ENCODE results near the gene TRAM2. TPM values are rescaled to one million over a fixed set of nuclear protein-coding genes. Genes with fewer than 3 reads are reported as not detected.

Gene TRAM2
- total and polyA plus RNA-seq, 2 of the 13 experiments (the other 11 are each of a cell fraction or from before 2014, with no cell fraction given) = 49.1 to 72.5 TPM

- TF ChIP-seq ATF3 (CRISPR knock-in tag; IDR thresholded peaks at IDR 0.05) = 0 out of 2 replicates have a peak, but pooled peaks have one; percentile 67
- peak; percentile 93 for TF ChIP-seq NFE2L2 (IDR thresholded peaks at IDR 0.05; ENCODE audit: low read length)
- no peak for TF ChIP-seq GZF1 (CRISPR knock-in tag; IDR thresholded peaks at IDR 0.05)
- no peak for TF ChIP-seq TMF1 (CRISPR knock-in tag; IDR thresholded peaks at IDR 0.05; ENCODE audit: low read depth)
- no peak for TF ChIP-seq ZNF781 (CRISPR knock-in tag; IDR thresholded peaks at IDR 0.05; ENCODE audit: borderline replicate concordance, not compliant biosample characterization)
- no peak for TF ChIP-seq CERS6 (CRISPR knock-in tag; IDR thresholded peaks at IDR 0.05)
- no peak for TF ChIP-seq ZBTB25 (CRISPR knock-in tag; IDR thresholded peaks at IDR 0.05)
- TF ChIP-seq MAFK (conservative IDR thresholded peaks at IDR 0.05 in 1 of 2, IDR thresholded peaks at IDR 0.05 in 1 of 2; ENCODE audit: low read length in 2 of 2) = peak; percentile 85 to 91
- no peak for TF ChIP-seq ZNF776 (CRISPR knock-in tag; IDR thresholded peaks at IDR 0.05)
- TF ChIP-seq ZNF839 (CRISPR knock-in tag; IDR thresholded peaks at IDR 0.05; ENCODE audit: borderline replicate concordance) = no peak
- TF ChIP-seq SETDB1 (CRISPR knock-in tag; IDR thresholded peaks at IDR 0.05; ENCODE audit: borderline replicate concordance) = no peak
- peak; percentile 78 for TF ChIP-seq CEBPG (CRISPR knock-in tag; IDR thresholded peaks at IDR 0.05)
- TF ChIP-seq ZNF558 (CRISPR knock-in tag; IDR thresholded peaks at IDR 0.05; ENCODE audit: borderline replicate concordance) = no peak
- no peak for TF ChIP-seq KDM1A (CRISPR knock-in tag; IDR thresholded peaks at IDR 0.05)
- no peak for TF ChIP-seq ETV6 (CRISPR knock-in tag; conservative IDR thresholded peaks at IDR 0.05)
- peak; percentile 84 for TF ChIP-seq CEBPB (IDR thresholded peaks at IDR 0.05; ENCODE audit: borderline replicate concordance, low read depth, low read length)
- no peak for TF ChIP-seq ZNF326 (CRISPR knock-in tag; IDR thresholded peaks at IDR 0.05; ENCODE audit: borderline replicate concordance)
- no peak for TF ChIP-seq ZNF546 (CRISPR knock-in tag; conservative IDR thresholded peaks at IDR 0.05)
- no peak for TF ChIP-seq TFE3 (CRISPR knock-in tag; IDR thresholded peaks at IDR 0.05)
- TF ChIP-seq ZNF792 (CRISPR knock-in tag; IDR thresholded peaks at IDR 0.05) = no peak
- peak; percentile 43 for TF ChIP-seq SAP130 (CRISPR knock-in tag; IDR thresholded peaks at IDR 0.05; ENCODE audit: low read depth)
- no peak for TF ChIP-seq ZSCAN12 (CRISPR knock-in tag; IDR thresholded peaks at IDR 0.05)
- TF ChIP-seq NFE2 (CRISPR knock-in tag; IDR thresholded peaks at IDR 0.05) = peak; percentile 76; the same call in 1 of the 2 replicates
Measured at GRCh38 chr6:52507557-52508260, 69.2 kb downstream of the TRAM2 start (continued).

All from HepG2 (cell line).